SK-N-SH treated with all-trans-retinoic acid at 6 μM for 48 hours (cell line): ENCODE measurements around the gene CACNA1I.

Experiments used
- ATAC-seq: fragments of 200-7000 bp; cut with Tn5 transposase; 3 replicates; pipeline ENCODE4 v1.9.1; 2020; ENCODE audit warnings: mild to moderate bottlenecking, moderate library complexity
- CREB5 ChIP-seq: fragments of 250-450 bp; sonication (Bioruptor Pico); IDR thresholded peaks from 2 replicates; pipeline ENCODE4 v1.5.1; 2020; ENCODE audit warnings: low read depth, mild to moderate bottlenecking, moderate library complexity
- CSDC2 ChIP-seq: fragments of 250-450 bp; sonication (Bioruptor Pico); IDR thresholded peaks from 2 replicates; pipeline ENCODE4 v1.5.0; 2020; ENCODE audit warnings: mild to moderate bottlenecking, moderate library complexity
- ESRRG ChIP-seq: fragments of 250-450 bp; sonication (Bioruptor Pico); IDR thresholded peaks from 2 replicates; pipeline ENCODE4 v1.6.1; 2021; ENCODE audit warnings: mild to moderate bottlenecking
- GLIS3 ChIP-seq: fragments of 250-450 bp; sonication (Bioruptor Pico); IDR thresholded peaks from 2 replicates; pipeline ENCODE4 v1.5.0; 2020; ENCODE audit warnings: mild to moderate bottlenecking, moderate library complexity
- ISL1 ChIP-seq: fragments of 250-450 bp; sonication (Bioruptor Pico); IDR thresholded peaks from 2 replicates; pipeline ENCODE4 v2.1.2; 2022; ENCODE audit warnings: mild to moderate bottlenecking, moderate library complexity
- PATZ1 ChIP-seq: fragments of 250-450 bp; sonication (Bioruptor Pico); IDR thresholded peaks from 2 replicates; pipeline ENCODE4 v1.8.0; 2020; ENCODE audit warnings: mild to moderate bottlenecking, moderate library complexity, borderline replicate concordance
- POU6F1 ChIP-seq: fragments of 250-450 bp; sonication (Bioruptor Pico); IDR thresholded peaks from 2 replicates; pipeline ENCODE4 v1.8.0; 2021; ENCODE audit warnings: low read depth, mild to moderate bottlenecking, moderate library complexity, borderline replicate concordance
- PPARA ChIP-seq: fragments of 250-450 bp; sonication (Bioruptor Pico); IDR thresholded peaks from 2 replicates; pipeline ENCODE4 v1.5.0; 2020; ENCODE audit warnings: mild to moderate bottlenecking, borderline replicate concordance
- RARB ChIP-seq: fragments of 250-450 bp; sonication (Bioruptor Pico); IDR thresholded peaks from 2 replicates; pipeline ENCODE4 v1.8.0; 2021; ENCODE audit warnings: mild to moderate bottlenecking, moderate library complexity
- SNAI2 ChIP-seq: fragments of 250-450 bp; sonication (Bioruptor Pico); IDR thresholded peaks from 2 replicates; pipeline ENCODE4 v1.5.0; 2020; ENCODE audit warnings: mild to moderate bottlenecking, moderate library complexity
- TOX ChIP-seq: fragments of 250-450 bp; sonication (Bioruptor Pico); IDR thresholded peaks from 2 replicates; pipeline ENCODE4 v1.8.0; 2021; ENCODE audit warnings: mild to moderate bottlenecking, moderate library complexity, borderline replicate concordance
- TSHZ2 ChIP-seq: fragments of 250-450 bp; sonication (Bioruptor Pico); IDR thresholded peaks from 2 replicates; pipeline ENCODE4 v1.5.0; 2020; ENCODE audit warnings: mild to moderate bottlenecking, moderate library complexity
- ZFP30 ChIP-seq: fragments of 450-650 bp; formaldehyde crosslinking; IDR thresholded peaks from 2 replicates; pipeline ENCODE4 v1.5.0; 2022; ENCODE audit warnings: mild to moderate bottlenecking, moderate library complexity
- ZNF565 ChIP-seq: fragments of 450-650 bp; formaldehyde crosslinking; conservative IDR thresholded peaks from 2 replicates; pipeline ENCODE4 v1.5.0; 2020; ENCODE audit warnings: low read depth, mild to moderate bottlenecking, moderate library complexity
- ZNF70 ChIP-seq: fragments of 450-650 bp; formaldehyde crosslinking; IDR thresholded peaks from 2 replicates; pipeline ENCODE4 v1.5.0; 2020; ENCODE audit warnings: mild to moderate bottlenecking, moderate library complexity
- ZNF8 ChIP-seq: fragments of 450-650 bp; formaldehyde crosslinking; IDR thresholded peaks from 2 replicates; pipeline ENCODE4 v1.5.0; 2020; ENCODE audit warnings: mild to moderate bottlenecking, moderate library complexity

Gene CACNA1I

GRCh38 chr22:39735776-39736175, 165.2 kb downstream of the CACNA1I start:
- no peak for TF ChIP-seq ISL1 (CRISPR knock-in tag)
- TF ChIP-seq TSHZ2 (CRISPR knock-in tag), result no peak
- TF ChIP-seq SNAI2 (CRISPR knock-in tag), result no peak
- TF ChIP-seq ZFP30 (CRISPR knock-in tag), result no peak
- no peak for TF ChIP-seq GLIS3 (CRISPR knock-in tag)
- no peak for TF ChIP-seq CSDC2 (CRISPR knock-in tag)
- no peak for TF ChIP-seq PPARA (CRISPR knock-in tag)
- TF ChIP-seq TOX (CRISPR knock-in tag), result no peak
- TF ChIP-seq ZNF70 (CRISPR knock-in tag), result no peak
- TF ChIP-seq ZNF8 (CRISPR knock-in tag), result no peak
- TF ChIP-seq CREB5 (CRISPR knock-in tag), result no peak
- TF ChIP-seq ESRRG (CRISPR knock-in tag), result no peak
- TF ChIP-seq POU6F1 (CRISPR knock-in tag), result no peak
- TF ChIP-seq RARB, result no peak
- TF ChIP-seq PATZ1, result no peak
- no peak for ATAC-seq

GRCh38 chr22:39738746-39739145, 168.2 kb downstream of the CACNA1I start:
- no peak for ATAC-seq
- TF ChIP-seq PPARA (CRISPR knock-in tag) (no peak), GLIS3 (CRISPR knock-in tag) (no peak), ZNF565 (no peak)
- TF ChIP-seq, all 23 proteins: peak for 0
